ENCODE data around the gene PAM.

Gene PAM

DNA sequence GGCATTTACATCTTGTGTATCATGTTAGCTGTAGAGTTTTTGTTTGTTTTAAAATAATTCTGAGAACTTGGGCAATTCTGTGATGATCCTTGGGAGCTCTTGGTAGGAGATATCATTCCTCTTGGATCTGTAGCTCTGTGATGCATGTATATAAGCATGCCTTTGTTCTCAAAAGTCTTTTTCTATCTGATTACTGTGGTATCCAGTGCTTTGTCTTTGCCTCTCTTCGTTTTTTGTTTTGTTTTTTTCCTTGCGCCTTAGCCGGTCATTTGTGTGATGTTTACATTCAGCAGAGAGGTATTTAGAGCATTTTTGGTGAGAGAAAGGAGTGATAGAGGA is 110.0 kb downstream of the PAM start:
- TF ChIP-seq ZC3H10 (CRISPR knock-in tag; IDR thresholded peaks at IDR 0.05) (no peak), ZFP30 (CRISPR knock-in tag; IDR thresholded peaks at IDR 0.05) (no peak), ISL1 (CRISPR knock-in tag; IDR thresholded peaks at IDR 0.05) (no peak), BACH2 (CRISPR knock-in tag; IDR thresholded peaks at IDR 0.05; ENCODE audit: borderline replicate concordance) (no peak), SNAI2 (CRISPR knock-in tag; IDR thresholded peaks at IDR 0.05) (no peak), ZNF8 (CRISPR knock-in tag; IDR thresholded peaks at IDR 0.05) (no peak), CSDC2 (CRISPR knock-in tag; IDR thresholded peaks at IDR 0.05) (no peak), ESRRG (CRISPR knock-in tag; IDR thresholded peaks at IDR 0.05) (no peak), TOX (CRISPR knock-in tag; IDR thresholded peaks at IDR 0.05; ENCODE audit: borderline replicate concordance) (no peak), GLIS3 (CRISPR knock-in tag; IDR thresholded peaks at IDR 0.05) (no peak), ZNF565 (CRISPR knock-in tag; conservative IDR thresholded peaks at IDR 0.05; ENCODE audit: low read depth) (no peak), ZFP3 (CRISPR knock-in tag; IDR thresholded peaks at IDR 0.05) (no peak)
- TF ChIP-seq, protein P1, sequence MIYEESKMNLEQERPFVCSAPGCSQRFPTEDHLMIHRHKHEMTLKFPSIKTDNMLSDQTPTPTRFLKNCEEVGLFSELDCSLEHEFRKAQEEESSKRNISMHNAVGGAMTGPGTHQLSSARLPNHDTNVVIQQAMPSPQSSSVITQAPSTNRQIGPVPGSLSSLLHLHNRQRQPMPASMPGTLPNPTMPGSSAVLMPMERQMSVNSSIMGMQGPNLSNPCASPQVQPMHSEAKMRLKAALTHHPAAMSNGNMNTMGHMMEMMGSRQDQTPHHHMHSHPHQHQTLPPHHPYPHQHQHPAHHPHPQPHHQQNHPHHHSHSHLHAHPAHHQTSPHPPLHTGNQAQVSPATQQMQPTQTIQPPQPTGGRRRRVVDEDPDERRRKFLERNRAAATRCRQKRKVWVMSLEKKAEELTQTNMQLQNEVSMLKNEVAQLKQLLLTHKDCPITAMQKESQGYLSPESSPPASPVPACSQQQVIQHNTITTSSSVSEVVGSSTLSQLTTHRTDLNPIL (CRISPR knock-in tag; IDR thresholded peaks at IDR 0.05; ENCODE audit: low read depth), result no peak
- TF ChIP-seq, protein P2, sequence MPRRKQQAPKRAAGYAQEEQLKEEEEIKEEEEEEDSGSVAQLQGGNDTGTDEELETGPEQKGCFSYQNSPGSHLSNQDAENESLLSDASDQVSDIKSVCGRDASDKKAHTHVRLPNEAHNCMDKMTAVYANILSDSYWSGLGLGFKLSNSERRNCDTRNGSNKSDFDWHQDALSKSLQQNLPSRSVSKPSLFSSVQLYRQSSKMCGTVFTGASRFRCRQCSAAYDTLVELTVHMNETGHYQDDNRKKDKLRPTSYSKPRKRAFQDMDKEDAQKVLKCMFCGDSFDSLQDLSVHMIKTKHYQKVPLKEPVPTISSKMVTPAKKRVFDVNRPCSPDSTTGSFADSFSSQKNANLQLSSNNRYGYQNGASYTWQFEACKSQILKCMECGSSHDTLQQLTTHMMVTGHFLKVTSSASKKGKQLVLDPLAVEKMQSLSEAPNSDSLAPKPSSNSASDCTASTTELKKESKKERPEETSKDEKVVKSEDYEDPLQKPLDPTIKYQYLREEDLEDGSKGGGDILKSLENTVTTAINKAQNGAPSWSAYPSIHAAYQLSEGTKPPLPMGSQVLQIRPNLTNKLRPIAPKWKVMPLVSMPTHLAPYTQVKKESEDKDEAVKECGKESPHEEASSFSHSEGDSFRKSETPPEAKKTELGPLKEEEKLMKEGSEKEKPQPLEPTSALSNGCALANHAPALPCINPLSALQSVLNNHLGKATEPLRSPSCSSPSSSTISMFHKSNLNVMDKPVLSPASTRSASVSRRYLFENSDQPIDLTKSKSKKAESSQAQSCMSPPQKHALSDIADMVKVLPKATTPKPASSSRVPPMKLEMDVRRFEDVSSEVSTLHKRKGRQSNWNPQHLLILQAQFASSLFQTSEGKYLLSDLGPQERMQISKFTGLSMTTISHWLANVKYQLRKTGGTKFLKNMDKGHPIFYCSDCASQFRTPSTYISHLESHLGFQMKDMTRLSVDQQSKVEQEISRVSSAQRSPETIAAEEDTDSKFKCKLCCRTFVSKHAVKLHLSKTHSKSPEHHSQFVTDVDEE (CRISPR knock-in tag; IDR thresholded peaks at IDR 0.05), result no peak
- TF ChIP-seq, protein P3, sequence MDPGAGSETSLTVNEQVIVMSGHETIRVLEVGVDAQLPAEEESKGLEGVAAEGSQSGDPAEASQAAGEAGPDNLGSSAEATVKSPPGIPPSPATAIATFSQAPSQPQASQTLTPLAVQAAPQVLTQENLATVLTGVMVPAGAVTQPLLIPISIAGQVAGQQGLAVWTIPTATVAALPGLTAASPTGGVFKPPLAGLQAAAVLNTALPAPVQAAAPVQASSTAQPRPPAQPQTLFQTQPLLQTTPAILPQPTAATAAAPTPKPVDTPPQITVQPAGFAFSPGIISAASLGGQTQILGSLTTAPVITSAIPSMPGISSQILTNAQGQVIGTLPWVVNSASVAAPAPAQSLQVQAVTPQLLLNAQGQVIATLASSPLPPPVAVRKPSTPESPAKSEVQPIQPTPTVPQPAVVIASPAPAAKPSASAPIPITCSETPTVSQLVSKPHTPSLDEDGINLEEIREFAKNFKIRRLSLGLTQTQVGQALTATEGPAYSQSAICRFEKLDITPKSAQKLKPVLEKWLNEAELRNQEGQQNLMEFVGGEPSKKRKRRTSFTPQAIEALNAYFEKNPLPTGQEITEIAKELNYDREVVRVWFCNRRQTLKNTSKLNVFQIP (CRISPR knock-in tag; IDR thresholded peaks at IDR 0.05; ENCODE audit: borderline replicate concordance, low read depth), result no peak
- ATAC-seq, result peak; percentile 57

DNA sequence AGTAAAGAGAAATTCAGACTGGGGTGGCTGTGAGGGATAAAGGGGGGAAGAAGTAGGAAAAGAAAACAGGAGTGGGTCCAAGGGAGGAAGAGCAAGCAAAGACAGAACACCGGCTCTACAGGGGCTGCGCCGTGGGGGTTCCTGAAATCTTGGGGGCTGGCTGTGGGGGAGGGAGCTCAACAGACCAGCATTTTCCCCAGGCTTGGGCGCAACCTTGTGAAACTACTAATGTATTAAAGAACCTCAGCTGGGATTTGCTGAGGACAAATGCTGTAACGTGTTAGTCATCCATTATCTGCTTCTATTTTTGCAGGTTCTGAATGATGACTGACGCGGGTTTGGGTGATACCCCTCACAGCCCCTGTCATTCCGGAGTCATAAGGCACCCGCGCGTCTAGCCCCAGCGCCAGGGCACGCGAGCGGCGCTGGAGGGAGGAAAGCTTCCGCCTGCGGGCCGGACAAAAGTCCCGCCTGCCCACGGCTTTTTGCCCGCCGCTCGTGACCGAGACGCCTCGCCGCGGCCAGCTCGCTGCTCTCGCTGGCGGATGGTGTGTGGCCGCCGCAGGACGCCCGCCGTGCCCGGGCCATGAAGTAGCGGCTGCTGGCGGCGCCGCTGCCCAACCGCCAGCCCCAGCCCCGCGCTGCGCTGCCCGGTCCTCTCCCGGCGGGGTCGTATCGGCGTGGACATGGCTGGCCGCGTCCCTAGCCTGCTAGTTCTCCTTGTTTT is 110.6 kb downstream of the PAM start:
- ATAC-seq, result peak; percentile 82
- TF ChIP-seq SNAI2 (CRISPR knock-in tag; IDR thresholded peaks at IDR 0.05) (no peak), ISL1 (CRISPR knock-in tag; IDR thresholded peaks at IDR 0.05) (peak; percentile 46), ZFP3 (CRISPR knock-in tag; IDR thresholded peaks at IDR 0.05) (0 out of 2 replicates have a peak, but pooled peaks have one; percentile 36)

DNA sequence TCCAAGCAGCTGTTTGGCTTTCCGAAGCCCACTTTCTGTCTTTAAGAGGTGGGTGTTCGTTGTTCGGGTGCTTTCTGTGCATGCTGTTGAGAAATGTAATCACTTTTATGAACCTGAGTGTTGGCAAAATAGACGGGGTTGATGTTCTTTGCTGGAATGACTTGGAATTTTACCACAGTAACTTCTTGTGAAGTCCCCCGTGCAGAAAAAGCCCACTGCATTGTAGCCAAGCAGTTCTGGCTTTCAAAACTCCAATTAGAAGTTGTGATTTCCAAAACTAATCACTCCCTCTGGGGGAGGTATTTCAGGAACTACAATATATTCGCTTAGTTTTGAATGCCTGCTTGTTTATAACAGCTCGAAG is 111.1 kb downstream of the PAM start:
- TF ChIP-seq RARB (CRISPR knock-in tag; IDR thresholded peaks at IDR 0.05), result no peak
- TF ChIP-seq, protein P4, sequence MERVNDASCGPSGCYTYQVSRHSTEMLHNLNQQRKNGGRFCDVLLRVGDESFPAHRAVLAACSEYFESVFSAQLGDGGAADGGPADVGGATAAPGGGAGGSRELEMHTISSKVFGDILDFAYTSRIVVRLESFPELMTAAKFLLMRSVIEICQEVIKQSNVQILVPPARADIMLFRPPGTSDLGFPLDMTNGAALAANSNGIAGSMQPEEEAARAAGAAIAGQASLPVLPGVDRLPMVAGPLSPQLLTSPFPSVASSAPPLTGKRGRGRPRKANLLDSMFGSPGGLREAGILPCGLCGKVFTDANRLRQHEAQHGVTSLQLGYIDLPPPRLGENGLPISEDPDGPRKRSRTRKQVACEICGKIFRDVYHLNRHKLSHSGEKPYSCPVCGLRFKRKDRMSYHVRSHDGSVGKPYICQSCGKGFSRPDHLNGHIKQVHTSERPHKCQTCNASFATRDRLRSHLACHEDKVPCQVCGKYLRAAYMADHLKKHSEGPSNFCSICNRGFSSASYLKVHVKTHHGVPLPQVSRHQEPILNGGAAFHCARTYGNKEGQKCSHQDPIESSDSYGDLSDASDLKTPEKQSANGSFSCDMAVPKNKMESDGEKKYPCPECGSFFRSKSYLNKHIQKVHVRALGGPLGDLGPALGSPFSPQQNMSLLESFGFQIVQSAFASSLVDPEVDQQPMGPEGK (CRISPR knock-in tag; IDR thresholded peaks at IDR 0.05; ENCODE audit: borderline replicate concordance), result no peak
- TF ChIP-seq TOX (CRISPR knock-in tag; IDR thresholded peaks at IDR 0.05; ENCODE audit: borderline replicate concordance), result no peak
- no peak for TF ChIP-seq SNAI2 (CRISPR knock-in tag; IDR thresholded peaks at IDR 0.05)
- no peak for TF ChIP-seq ZNF70 (CRISPR knock-in tag; IDR thresholded peaks at IDR 0.05)
- TF ChIP-seq ZFP3 (CRISPR knock-in tag; IDR thresholded peaks at IDR 0.05), result no peak
- no peak for TF ChIP-seq TCF4 (CRISPR knock-in tag; IDR thresholded peaks at IDR 0.05; ENCODE audit: borderline replicate concordance)
- TF ChIP-seq, protein P3 (CRISPR knock-in tag; IDR thresholded peaks at IDR 0.05; ENCODE audit: borderline replicate concordance, low read depth), result no peak
- no peak for TF ChIP-seq ZNF565 (CRISPR knock-in tag; conservative IDR thresholded peaks at IDR 0.05; ENCODE audit: low read depth)
- no peak for TF ChIP-seq ZC3H10 (CRISPR knock-in tag; IDR thresholded peaks at IDR 0.05)
- no peak for TF ChIP-seq ZFP30 (CRISPR knock-in tag; IDR thresholded peaks at IDR 0.05)
- no peak for TF ChIP-seq OSR1 (CRISPR knock-in tag; IDR thresholded peaks at IDR 0.05)
- no peak for TF ChIP-seq BACH2 (CRISPR knock-in tag; IDR thresholded peaks at IDR 0.05; ENCODE audit: borderline replicate concordance)
- TF ChIP-seq, protein P1 (CRISPR knock-in tag; IDR thresholded peaks at IDR 0.05; ENCODE audit: low read depth), result no peak
- ATAC-seq, result no peak; the same call in 2 of the 3 replicates

Data from SK-N-SH treated with all-trans-retinoic acid at 6 μM for 48 hours (cell line).